ENCODE results near the gene NUDT8. TPM values are rescaled to one million over a fixed set of nuclear protein-coding genes. Genes with fewer than 3 reads are reported as not detected.
A peak's percentile ranks its signal among the peaks of the same experiment; 100 is the strongest.
"Not testable (repeated sequence)": the region's sequence is repeated elsewhere in the genome, so short reads cannot be mapped to it uniquely, and the experiment has no call there.

NUDT8 gene
- total RNA-seq, 3 donors from 2014 or later, result 9.7 to 15.1 (median 12.0) TPM

GRCh38 chr11:67628710-67629385, 889 bp downstream of the NUDT8 start:
- Histone ChIP-seq H3K9me3 (no peaks in the 10 kb centered on the region), H3K4me1 (no peaks in the 10 kb centered on the region), H3K36me3 (no peaks in the 10 kb centered on the region), H3K4me3 (peak overlapping the region; percentile 52 to 86 (median 72)), H3K27ac (peak overlapping the region; percentile 93 to 99), H3K27me3 (no peaks in the 10 kb centered on the region)
- intact Hi-C loops (cut with DNase I; ENCODE audit: low total_unique reads), result no loop called here
- no peak for DNase-seq (ENCODE audit: low spot score in 2 of 2)
- no peak for TF ChIP-seq POLR2A (IDR thresholded peaks at IDR 0.05)
- no peak for TF ChIP-seq CTCF (IDR thresholded peaks at IDR 0.05)
- TF ChIP-seq POLR2AphosphoS5 (IDR thresholded peaks at IDR 0.05), result no peak

GRCh38 chr11:67627812-67628624, 1.7 kb downstream of the NUDT8 start:
- DNase-seq (ENCODE audit: low spot score in 2 of 2), result no peak
- Histone ChIP-seq H3K27ac (peak overlapping the region; percentile 18 to 99), H3K4me1 (no peaks in the 10 kb centered on the region), H3K4me3 (no peak overlapping the region), H3K9me3 (no peaks in the 10 kb centered on the region), H3K27me3 (no peaks in the 10 kb centered on the region), H3K36me3 (no peaks in the 10 kb centered on the region)
- intact Hi-C loops (cut with DNase I; ENCODE audit: low total_unique reads), result no loop called here
- TF ChIP-seq POLR2A (IDR thresholded peaks at IDR 0.05) (no peak), CTCF (IDR thresholded peaks at IDR 0.05) (no peak), POLR2AphosphoS5 (IDR thresholded peaks at IDR 0.05) (no peak)

GRCh38 chr11:67627441-67627811, 2.3 kb downstream of the NUDT8 start:
- Histone ChIP-seq H3K9me3 (no peaks in the 10 kb centered on the region), H3K36me3 (no peaks in the 10 kb centered on the region), H3K4me1 (no peaks in the 10 kb centered on the region), H3K4me3 (no peak overlapping the region), H3K27ac (peak overlapping the region; percentile 10 to 18), H3K27me3 (no peaks in the 10 kb centered on the region)
- intact Hi-C loops (cut with DNase I; ENCODE audit: low total_unique reads), result no loop called here
- DNase-seq (ENCODE audit: low spot score in 2 of 2), result no peak
- TF ChIP-seq POLR2AphosphoS5 (IDR thresholded peaks at IDR 0.05), result no peak
- no peak for TF ChIP-seq POLR2A (IDR thresholded peaks at IDR 0.05)
- no peak for TF ChIP-seq CTCF (IDR thresholded peaks at IDR 0.05)

- Histone ChIP-seq H3K27ac (no peak overlapping the region), H3K27me3 (no peaks in the 10 kb centered on the region), H3K4me1 (no peaks in the 10 kb centered on the region), H3K36me3 (no peaks in the 10 kb centered on the region), H3K9me3 (no peaks in the 10 kb centered on the region), H3K4me3 (no peak overlapping the region)
- no peak for DNase-seq (ENCODE audit: low spot score in 2 of 2)
- intact Hi-C loops (cut with DNase I; ENCODE audit: low total_unique reads), result no loop called here
- TF ChIP-seq POLR2A (IDR thresholded peaks at IDR 0.05) (no peak), CTCF (IDR thresholded peaks at IDR 0.05) (no peak), POLR2AphosphoS5 (IDR thresholded peaks at IDR 0.05) (no peak)
Measured at GRCh38 chr11:67626970-67627369, 2.8 kb downstream of the NUDT8 start.

- DNase-seq (ENCODE audit: low spot score in 2 of 2); H3K4me1 ChIP-seq; H3K36me3 ChIP-seq; H3K4me3 ChIP-seq; H3K27ac ChIP-seq; H3K27me3 ChIP-seq; intact Hi-C loops (cut with DNase I; ENCODE audit: low total_unique reads); H3K9me3 ChIP-seq: not testable (repeated sequence)
Measured at GRCh38 chr11:67626131-67626833, 3.5 kb downstream of the NUDT8 start.

GRCh38 chr11:67623795-67624194, 5.9 kb downstream of the NUDT8 start:
- H3K4me1 ChIP-seq; H3K9me3 ChIP-seq; H3K27me3 ChIP-seq; intact Hi-C loops (cut with DNase I; ENCODE audit: low total_unique reads); DNase-seq (ENCODE audit: low spot score in 2 of 2); H3K36me3 ChIP-seq; H3K27ac ChIP-seq; H3K4me3 ChIP-seq: not testable (repeated sequence)

GRCh38 chr11:67622905-67623304, 6.8 kb downstream of the NUDT8 start:
- H3K27me3 ChIP-seq; H3K4me3 ChIP-seq; intact Hi-C loops (cut with DNase I; ENCODE audit: low total_unique reads); H3K27ac ChIP-seq; DNase-seq (ENCODE audit: low spot score in 2 of 2); H3K9me3 ChIP-seq; H3K36me3 ChIP-seq; H3K4me1 ChIP-seq: not testable (repeated sequence)

- intact Hi-C loops (cut with DNase I; ENCODE audit: low total_unique reads); DNase-seq (ENCODE audit: low spot score in 2 of 2); H3K9me3 ChIP-seq: not testable (repeated sequence)
Measured at GRCh38 chr11:67621928-67622327, 7.8 kb downstream of the NUDT8 start.

More at GRCh38 chr11:67621928-67622327, 7.8 kb downstream of the NUDT8 start:
- H3K27me3 ChIP-seq, H3K4me3 ChIP-seq, H3K27ac ChIP-seq, H3K36me3 ChIP-seq, H3K4me1 ChIP-seq: not testable (repeated sequence)

All from breast epithelium (tissue), 4 donors.